Forelimb muscle (tissue), 1 donor: ENCODE results near the gene RBCK1. TPM values are rescaled to one million over a fixed set of nuclear protein-coding genes. Genes with fewer than 3 reads are reported as not detected.
"Not testable (repeated sequence)": the region's sequence is repeated elsewhere in the genome, so short reads cannot be mapped to it uniquely, and the experiment has no call there.

Experiments used
- DNase-seq: peaks from one replicate; pipeline ENCODE4 v3.0.0-alpha.2; 2013; ENCODE audit warnings: low read depth
- polyA plus RNA-seq: library from polyadenylated mRNA; unstranded; fragments of 120-200 nt; gene quantifications from one replicate; pipeline ENCODE4 v1.2.1, GENCODE V29; 2013; ENCODE audit not compliant: insufficient read length

The RBCK1 gene
- 48.3 TPM for polyA plus RNA-seq

DNA sequence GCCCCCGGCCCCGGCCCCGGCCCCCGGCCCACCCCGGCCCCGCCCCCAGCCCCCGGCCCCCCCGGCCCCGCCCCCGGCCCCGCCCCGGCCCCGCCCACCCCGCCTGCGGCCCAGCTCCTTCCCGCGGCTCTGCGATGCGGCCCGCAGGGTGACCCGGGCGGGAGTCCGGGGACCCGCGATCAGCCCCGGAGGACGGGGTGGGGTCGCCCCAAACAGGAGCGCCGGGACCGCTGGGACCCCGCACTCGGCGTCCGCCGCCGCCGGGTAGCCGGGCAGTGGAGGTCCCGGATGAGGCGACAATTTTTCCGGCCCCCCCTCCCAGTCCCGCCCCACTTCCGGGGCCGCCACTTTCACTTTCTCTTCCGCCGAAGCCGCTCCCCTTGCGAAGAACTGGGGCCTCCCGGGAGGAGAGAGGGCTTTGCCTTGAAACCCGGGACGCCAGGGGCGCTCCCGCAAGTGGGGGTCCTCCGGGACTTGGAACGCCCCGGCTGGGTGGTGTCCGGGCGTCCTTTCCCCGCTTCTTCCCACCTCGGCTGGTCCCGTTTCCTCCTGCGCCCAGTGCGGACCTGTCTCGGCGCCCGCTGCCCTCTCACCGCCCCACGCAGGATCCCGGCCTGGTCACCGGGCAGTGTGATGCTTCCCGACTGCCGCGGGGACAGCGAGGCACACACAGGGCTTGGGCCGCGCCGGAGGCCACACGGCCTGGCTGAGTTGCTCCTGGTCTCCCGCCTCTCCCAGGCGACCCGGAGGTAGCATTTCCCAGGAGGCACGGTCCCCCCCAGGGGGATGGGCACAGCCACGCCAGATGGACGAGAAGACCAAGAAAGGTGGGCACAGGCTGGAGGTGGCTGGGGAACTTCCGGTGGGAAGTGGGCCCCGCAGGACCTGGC, at the start of gene RBCK1:
TSS of gene RBCK1 (plus strand) at position 347 of the 890 bp plus-strand sequence. CDS start at position 806, 459 bp downstream.
- peak; percentile 38 for DNase-seq

DNA sequence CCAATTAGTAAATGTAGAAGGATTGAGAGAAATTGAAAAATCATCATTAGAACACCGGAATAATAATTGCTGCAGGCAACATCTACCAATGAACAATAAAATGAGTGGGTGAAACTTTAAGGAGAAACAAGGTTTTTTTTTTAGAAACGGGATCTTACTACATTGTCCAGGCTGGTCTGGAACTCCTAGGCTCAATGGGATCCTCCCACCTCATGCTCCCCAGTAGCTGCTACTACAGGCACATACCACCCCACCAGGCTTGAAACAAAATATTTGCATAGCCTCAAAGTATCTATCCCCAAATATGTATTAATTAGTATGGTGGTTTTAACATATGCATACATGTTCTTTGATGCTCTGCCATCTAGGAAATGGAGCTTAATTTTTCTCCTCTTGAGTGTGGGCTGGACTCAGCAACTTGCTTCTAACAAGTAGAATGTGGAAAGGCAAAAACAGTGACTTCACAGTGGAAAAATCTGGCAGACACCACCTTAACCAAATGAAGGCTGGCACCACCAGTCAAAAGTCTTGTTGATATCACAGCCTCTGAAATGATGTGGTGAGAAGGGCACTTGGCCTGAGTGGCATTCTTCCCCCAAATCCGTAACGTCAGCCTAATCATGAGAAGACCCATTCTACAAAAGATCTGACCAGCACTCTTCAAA, 49.1 kb upstream of the RBCK1 start:
- no peak for DNase-seq

DNA sequence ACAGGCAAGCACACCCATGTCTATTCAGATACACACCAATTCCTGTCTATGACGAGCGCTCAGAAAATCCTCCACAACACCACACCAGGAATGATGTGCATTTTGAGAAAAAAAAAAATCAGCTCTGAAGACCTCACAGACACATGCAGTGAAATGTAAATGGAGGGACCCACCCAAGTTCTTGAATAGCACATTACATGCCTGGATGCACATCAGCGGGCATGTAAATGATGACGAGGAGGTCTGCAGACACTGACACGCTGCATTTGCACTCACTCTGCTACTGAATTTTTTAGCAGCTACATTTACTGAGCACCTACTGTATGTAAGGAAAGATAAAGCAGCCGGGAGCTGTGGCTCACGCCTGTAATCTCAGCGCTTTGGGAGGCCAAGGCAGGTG, 46.5 kb upstream of the RBCK1 start:
- no peak for DNase-seq

DNA sequence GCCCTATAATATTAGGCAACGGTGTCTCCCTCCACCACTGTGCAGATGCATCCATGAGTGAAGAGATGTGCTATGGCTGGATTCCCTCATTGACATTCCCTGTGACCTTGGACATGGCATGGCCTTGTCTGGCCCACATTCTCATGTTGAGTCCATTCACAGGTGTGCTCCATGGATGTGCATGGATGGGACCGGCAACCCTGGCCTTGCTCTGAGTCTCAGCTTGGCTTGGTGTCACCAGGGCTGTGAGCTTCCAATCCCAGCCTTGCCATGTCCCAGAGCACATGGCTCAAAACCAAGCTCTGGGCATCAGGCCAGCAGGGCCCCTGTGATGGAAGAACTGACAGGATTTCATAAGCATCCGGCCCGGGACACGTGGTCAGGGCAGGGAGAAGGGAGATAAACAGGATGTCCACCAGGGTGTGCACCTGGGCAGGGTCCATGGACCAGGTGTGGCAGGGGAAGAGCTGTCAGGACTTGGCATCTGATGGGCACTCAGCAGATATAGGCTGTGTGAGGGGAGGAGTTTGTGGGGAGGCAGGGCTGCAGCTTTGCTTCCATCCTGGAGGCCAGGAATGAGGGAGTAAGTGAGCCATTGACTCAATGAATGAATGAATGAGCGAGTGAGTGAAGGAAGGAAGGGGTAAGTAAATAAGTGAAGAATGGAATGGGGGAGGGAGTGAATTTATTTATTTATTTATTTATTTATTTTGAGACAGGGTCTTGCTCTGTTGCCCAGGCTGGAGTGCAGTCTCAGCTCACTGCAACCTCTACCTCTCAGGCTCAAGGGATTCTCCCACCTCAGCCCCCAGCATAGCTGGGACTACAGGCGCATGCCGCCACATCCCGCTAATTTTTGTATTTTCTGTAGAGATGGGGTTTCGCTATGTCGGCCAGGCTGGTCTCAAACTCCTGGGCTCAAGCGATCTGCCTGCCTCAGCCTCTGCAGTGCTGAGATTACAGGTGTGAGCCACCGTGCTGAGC, 45.5 kb upstream of the RBCK1 start:
- no peak for DNase-seq

DNA sequence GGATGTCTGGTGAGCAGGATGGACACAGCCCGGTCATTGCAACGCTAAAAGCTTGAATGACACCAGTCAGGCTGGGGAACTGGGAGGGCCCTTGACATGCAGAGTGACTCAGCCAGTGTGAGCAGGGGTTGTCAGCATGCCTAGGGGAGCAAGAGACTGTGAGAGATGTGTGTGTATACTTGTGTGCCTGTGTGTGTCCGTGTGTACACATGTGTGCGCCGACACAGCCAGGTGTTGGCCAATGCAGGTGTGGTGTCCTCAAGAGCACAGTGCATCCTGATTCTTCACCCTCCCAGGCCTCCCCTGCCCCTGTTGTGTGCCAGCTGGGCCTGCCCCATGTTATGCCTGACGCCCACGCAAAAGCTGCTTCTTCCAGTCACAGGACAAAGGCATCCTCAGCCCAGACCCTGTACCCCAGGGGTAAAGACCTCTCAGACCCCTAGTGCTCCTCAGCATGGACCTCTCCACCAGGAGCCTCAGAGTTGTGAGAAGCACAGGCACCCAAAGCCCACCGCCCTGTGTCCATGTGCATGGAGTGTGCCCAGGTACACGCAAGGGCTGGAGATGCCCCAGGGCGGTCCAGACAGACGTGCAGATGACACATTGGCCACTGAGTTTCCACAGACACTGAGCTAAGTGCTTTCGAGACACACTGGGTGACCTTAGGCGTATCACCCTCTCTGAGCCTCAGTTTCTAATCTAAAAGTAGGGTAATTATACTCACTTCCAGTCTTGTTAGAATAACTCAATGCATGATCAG, 44.6 kb upstream of the RBCK1 start:
- DNase-seq, result no peak

DNA sequence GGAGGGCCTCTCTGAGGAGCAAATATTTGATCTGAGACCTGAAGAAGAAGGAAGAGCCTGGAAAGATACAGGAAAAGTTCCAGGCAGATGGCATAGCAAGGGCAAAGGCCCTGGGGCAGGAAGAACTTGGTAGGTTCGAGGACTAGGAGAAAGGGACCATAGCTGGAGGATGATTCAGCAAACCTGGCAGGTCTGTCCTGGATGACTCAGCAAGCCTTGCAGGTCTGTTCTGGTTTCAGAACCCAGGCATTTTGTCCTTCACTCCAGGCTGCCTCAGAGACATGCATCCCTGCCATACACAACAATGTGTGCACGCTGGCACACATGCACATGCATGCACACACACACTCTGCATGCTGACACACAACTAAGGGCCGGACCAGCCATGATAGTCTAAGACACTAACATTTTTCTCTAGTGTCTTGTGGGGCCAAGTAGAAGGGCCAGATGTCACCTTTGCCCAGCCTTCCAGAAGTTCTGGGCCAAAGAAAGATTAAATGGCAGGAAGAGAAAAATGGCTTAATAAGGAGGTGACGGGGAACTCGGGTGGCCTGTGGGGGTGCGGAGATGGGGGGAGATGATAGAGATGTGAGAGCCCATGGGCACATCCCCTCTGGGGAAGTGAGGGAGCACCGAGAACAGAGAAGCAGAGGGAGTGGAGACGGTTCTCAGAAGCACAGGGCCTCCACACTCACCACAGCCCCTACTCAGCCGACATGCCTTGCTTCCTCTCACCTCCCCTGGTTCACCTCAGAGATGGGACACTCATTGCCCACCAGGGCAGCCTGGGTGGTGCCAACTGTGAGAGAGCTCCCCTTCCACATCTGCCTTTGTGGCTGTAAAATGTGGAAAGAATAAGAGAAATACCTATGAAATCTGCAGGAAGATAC, 42.9 kb upstream of the RBCK1 start:
- DNase-seq, result no peak

DNA sequence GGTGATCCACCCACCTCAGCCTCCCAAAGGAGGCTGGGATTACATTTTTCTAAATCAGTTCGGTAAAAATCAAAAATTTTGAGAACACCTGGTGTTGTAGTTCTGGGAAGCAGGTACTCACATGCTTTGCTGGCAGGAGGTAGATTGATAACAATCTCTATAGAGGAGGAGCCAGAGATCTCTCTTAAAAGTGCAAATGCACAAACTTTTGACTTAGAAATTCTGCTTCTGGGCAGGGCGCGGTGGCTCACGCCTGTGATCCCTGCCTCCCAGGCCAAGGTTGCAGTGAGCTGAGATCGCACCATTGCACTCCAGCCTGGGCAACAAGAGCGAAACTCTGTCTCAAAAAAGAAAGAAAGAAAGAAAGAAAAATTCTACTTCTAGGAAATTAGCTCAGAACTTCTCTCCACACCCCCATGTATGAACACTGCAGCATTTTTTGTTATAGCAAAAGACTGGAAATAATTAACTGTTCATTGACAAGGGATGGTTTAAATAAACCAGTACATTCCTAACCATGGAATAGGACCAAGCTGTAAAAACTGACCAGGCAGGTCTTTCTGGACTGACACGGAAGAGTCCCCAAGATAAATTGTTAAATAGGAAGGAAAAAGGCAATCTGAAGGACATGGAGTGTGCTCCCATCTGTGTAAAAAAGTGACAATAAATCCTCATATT, 41.9 kb upstream of the RBCK1 start:
- DNase-seq, result no peak

DNA sequence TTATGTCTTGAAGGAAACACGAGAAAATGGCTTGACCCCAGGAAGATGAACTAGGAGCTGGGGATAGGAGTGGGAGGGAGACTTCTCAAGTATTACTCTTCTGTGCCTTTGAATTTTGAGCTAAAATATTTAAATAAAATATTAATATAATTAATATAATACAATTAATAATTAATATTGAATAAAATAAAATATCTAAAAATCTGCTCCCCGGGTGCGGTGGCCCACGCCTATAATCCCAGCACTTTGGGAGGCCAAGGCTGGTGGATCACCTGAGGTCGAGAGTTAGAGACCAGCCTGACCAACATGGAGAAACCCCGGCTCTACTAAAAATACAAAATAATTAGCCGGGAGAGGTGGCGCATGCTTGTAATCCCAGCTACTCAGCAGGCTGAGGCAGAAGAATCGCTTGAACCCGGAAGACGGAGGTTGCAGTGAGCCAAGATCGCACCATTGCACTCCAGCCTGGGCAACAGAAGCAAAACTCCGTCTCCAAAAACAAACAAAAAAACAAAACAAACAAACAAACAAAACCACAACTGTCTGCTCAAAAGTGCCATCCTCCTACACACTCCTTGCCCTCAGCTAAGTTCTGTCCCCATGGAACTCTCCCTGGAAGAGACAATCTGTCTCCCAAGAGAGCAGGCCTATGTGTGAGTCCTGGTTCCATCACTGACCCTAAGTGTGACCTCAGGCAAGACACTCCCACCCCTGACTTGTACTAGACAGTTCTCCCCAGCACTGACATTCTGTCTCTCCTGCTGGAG, 41.2 kb upstream of the RBCK1 start:
- DNase-seq, result no peak

DNA sequence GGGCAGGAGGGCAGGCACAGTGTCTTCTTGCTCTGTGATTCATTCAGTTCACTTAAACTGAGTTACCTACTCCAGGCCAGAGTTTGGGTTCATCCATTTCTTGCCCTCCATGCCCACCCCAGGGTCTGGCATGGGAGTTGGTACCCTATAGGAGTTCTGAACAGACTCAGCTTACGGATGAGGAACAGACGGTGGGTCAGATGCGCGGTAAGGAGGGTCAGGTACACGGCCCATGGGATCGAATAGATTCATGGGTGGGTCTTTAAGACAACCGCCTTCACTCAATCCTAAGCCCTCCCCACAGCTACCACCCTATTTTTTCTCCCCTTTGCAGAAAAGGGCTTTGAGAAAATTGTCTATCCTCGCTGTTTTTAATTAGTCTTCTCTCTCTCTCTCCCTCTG, 40.6 kb upstream of the RBCK1 start:
- no peak for DNase-seq

DNA sequence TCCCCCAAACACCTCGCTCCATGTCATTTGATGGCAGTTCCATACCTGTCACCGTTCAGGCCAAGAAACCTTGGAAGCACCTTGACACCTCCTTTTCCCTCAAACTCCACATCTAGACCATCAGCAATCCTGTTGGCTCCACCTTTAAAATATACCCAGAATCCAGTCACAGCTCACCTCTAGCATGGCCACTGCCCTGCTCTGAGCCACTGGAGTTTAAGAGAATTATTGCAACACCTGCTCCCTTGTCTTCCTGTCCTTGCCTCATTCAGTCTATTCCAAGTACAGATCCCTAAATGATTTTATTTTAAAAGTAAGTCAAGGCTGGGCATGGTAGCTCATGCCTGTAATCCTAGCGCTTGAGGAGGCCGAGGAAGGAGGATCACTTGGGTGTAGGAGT, 39.2 kb upstream of the RBCK1 start:
- DNase-seq, result no peak

DNA sequence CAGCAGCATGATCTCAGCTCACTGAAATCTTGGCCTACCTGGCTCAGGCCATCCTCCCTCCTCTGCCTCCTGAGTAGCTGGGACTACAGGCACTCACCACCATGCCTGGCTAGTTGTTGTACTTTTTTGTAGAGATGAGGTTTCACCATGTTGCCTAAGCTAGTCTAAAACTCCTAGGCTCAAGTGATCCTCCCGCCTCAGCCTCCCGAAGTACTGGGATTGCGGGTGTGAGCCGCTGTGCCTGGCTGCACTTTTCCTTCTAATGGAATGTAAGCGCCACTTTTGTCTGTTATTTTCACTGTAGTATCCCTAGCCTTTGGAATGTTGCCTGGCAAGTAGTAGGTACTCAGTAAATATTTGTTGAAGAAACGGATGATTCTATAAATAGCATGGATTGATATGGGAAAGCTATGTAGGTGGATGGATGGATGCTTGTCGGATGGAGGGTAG, 37.9 kb upstream of the RBCK1 start:
- DNase-seq, result no peak

DNA sequence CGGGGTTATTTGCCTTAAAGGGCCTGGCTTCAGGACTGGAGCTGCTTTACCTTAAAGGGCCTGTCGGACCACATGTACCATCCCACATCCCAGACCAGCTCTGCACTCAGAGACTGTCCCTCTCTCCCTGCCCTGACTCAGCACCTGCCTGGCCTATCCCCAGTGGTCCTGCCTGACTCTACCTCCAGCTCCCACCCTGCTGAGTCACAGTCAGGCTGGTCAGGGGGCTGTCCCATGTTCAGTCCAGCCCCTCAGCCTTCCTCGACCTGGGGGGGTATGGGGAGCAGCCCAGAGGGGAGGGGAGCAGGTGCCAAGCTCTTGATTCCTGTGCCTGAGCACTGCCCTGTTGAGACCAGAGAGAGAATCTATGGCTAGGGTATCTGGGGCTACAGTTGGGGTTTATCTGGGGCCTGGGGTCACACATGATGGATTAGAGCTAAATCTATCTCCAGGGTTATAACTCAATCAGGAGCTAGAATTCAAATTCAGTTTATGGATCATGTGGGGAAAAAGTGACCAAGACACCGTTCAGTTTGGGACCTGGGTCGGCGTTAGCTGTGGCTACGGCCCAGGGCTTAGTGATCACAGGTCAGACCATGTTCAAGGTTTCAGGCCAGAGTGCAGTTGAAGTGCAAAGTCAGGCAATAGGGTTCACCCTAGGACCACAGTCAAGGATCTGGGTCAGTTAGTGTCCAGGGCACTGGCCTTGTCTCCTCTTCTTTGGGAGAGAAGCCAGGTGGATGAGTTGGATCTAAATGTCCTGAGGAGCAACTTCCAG, 36.9 kb upstream of the RBCK1 start:
- DNase-seq, result no peak

DNA sequence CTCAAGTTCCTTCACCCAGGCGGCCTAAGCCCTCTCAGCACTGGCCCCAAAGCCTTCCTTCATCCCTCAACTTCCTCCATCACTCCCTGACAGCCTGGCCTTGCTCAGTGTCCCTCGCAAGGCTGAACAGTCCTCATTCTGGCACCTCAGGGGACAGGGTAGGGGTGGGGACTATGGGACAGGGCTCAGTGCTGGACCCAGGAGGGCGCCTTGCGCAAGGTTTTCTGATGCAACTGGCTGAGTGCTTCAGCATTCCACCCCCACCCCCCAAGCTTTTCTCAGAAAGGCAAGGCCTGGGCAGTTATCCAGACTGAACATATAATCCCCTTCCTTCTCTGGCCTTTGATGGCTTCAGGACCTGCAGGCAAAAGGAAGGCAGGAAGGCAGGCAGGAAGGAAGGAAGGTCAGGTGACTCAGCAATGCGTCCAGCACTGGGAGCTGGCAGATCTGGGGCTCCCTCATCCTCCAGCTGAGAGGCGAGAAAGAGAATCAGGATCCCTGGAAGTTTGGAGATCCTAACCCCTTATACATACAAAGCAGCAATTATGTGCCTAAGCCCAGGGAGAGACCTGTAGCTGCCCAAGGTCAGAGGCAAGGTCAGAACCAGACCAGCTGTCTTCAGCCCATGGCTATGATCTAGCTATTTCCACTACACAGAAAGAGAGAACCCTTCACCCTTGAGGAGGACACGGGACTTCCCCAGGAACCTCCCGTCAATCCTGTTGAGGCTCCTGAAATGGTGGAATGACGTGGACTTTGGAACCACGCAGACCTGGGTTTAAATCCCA, 36.1 kb upstream of the RBCK1 start:
- peak; percentile 14 for DNase-seq

DNA sequence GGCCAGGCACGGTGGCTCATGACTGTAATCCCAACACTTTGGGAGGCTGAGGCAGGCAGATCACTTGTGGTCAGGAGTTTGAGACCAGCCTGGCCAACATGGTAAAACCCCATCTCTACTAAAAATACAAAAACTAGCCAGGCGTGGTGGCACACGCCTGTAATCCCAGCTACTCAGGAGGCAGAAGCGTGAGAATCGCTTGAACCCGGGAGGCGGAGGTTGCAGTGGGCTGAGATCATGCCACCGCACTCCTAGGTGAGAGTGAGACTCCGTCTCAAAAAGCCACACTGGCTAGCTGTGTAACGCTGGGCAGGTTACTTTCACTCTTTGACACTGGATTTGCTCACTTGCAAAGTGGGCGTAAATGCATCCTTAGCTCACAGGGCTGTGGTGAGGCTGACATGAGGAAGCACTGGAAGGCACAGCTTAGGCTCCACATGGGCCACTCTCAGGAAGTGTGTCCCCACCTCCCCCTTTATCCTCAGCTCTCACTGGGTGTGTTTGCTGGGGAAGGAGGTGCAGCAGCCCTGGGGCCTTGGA, 35.5 kb upstream of the RBCK1 start:
- DNase-seq, result not testable (repeated sequence)

DNA sequence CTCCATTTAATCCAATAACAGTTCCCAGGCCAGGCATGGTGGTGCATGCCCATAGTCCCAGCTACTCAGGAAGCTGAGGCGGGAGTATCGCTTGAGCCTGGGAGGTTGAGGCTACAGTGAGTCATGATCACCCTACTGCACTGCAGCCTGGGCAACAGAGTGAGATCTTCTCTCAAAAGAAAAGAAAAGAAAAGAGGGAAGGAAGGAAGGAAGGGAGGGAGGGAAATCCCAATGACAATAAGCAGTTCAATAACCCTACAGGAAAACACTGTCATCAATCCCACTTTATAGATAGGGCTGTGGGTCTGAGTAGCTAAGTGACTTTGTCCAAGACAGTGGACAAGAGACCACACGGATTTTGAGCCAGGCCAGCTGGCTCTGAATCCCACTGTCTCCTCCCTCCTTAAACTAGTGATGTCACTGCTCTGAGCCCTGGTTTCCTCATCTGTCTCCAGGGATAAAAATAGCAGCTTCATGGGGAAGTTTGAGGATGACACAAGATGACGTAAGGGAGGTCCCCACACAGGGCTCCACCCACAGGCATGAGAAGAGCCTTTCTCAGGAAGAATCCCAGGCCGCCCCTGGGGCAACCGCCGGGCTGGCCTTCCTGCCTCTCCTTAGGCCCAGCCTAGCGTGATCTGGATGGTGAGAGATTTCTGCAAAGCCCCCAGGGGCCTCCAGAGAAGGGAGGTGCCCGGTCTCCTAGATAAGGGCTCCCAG, 34.8 kb upstream of the RBCK1 start:
- no peak for DNase-seq

DNA sequence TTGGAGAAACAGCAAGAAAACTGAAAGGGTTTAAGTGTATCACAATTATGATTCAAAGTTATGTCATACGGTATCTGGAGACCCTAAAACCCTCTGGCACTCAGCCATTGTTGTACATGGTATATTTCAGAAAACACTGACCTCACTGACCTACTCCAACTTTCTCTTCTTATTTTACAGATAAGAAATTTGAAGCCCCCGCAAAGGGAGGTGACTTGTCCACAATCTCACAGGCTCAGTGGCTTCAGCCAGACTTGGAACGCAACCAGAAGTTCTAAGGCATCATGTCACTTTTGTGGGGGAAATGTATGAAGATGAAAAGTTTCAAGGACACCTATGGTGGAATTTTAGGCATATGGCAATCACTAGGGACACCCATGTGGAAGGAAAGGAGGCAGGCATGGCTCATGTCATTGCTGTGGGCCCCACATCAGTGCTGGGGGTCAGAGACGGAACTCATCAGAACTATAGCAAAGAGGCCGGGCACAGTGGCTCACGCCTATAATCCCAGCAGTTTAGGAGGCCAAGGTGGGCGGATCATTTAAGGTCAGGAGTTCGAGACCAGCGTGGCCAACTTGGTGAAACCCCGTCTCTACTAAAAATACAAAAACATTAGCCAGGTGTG, 32.7 kb upstream of the RBCK1 start:
- DNase-seq, result no peak
